Activated CD4-positive, alpha-beta T cell treated with anti-CD3 and anti-CD28 coated beads, Interleukin-2, amount 50 U/mL, for 4 hours (primary cell): Measurements from ENCODE around the gene HGFAC.

Experiments used
- DNase-seq, 2 experiments: peaks; one replicate each; pipeline ENCODE4 v3.0.0-alpha.2; 2020

Gene HGFAC

GRCh38 chr4:3411676-3412075 lies 30.1 kb upstream of the HGFAC start:
- DNase-seq, result no peak

DNA sequence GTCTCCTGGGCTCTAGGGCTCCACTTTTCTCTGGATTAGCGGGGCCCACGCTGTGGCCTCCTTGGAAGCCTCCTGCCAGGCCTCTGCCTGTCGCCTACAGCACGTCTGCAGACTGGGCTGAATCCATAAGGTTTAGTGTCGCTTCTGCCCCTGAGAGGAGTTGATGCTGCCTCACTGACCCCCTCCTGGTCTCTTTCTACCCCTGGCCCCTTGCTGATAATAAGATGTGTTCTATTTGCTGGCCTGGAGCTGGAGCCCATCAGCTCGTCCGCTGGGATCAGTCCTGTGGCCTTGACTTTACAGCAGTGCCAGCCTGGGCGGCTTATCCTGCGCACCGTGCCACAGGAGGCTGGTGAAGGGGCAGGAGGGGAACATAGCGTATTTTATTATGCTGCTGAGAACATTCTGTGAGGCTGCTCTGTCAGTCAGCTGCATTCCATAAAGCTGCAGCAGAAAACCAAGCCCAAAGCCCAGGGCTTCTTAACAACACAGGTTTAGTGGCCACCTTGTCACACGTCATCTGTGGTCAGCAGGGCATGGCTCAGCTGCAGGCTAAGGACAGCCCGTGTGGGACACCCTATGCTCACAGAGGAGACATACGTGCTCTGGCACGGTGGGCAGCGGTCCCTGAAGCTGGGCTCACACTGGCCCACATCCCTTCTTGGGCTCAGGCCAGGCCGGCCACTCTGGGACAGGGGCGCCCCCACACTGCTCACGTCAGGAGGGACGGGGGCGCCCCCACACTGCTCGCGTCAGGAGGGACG lies 29.3 kb upstream of the HGFAC start:
- DNase-seq, result no peak

DNA sequence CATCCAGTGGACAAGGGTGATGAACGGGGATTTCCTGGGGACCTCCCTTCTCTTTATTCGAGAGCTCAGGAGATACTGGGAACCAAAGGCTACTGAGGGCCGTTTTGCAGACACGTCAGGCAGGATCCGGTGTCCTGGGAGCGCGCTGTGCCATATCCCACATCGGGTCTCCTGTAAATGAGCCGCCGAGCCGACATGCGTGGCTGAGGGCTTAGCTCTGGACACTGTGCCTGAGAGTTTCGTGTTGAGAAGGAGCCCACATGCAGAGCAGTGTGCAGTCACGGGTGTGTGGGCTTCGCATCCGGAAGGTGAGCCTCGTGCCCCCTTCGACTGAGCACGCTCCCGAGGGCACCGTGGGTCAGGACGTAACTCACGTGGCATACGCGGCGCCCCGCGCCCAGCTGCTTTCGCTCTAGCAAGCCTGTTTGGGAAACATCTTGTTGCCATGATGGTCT lies 28.5 kb upstream of the HGFAC start:
- DNase-seq, result no peak

- DNase-seq, result no peak
Measured at GRCh38 chr4:3413675-3414420, 27.9 kb upstream of the HGFAC start.

GRCh38 chr4:3414421-3415279 lies 27.1 kb upstream of the HGFAC start:
- no peak for DNase-seq

- no peak for DNase-seq
Measured at GRCh38 chr4:3415471-3416141, 26.2 kb upstream of the HGFAC start.

GRCh38 chr4:3416270-3416669 lies 25.5 kb upstream of the HGFAC start:
- DNase-seq, result no peak

GRCh38 chr4:3416821-3417221 lies 24.9 kb upstream of the HGFAC start:
- no peak for DNase-seq

- no peak for DNase-seq
Measured at GRCh38 chr4:3417448-3417847, 24.3 kb upstream of the HGFAC start.

DNA sequence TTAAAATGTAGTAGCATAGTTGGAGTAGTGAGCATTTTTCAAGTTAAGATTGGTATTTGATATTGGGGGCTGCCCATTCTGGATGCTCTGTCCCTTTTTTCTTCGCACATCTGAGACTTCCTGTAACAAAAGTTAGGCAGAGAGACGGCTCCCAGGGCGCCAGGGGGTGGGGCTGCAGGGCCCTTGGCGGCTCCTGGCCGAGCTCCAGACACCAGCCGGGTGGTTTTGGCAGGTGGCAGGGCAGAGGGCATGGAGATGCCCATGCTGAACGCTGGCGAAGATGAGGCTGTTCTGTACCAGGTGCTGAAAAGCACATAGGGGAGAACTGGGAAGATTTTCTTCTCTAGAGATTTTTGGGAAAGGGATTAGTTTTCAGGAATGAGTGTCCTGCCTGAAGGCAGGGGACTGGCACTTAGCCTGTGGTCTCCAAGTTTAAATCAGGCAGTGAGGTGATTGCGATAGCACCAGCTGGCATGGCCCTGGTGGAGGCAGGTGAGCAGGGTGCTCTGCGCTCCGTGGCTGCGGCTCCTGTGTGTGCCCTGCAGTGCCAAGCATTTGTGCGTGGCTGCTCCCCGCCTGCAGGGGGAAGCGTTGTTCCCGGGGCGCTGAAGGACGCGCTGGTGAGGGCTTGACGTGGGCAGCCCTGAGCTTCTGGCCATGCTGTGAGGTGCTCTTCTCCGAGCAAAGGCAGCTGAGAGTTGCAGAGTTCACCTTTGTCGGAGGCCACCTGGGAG lies 23.6 kb upstream of the HGFAC start:
- no peak for DNase-seq

GRCh38 chr4:3419836-3420605 lies 21.7 kb upstream of the HGFAC start:
- no peak for DNase-seq

- DNase-seq, result no peak
Measured at GRCh38 chr4:3420606-3420955, 21.2 kb upstream of the HGFAC start.

DNA sequence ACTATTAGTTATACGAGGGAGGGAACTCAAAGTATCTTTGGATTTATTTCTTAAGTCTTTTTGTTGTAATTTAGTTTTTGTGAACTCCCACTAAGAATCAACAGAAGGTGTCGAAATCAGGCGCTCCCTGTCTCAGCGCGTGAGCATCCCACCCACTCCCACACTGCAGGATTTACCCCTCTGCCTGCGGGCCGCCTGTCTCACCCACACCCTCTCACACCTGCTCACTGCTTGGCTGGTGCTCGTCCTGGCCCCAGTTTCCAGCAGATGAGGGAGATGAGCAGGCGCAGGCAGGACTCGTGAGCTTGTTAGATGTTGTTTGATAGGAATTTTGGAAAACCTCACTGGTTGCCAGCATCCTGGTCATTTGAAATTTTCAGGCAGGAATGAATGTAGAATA lies 20.8 kb upstream of the HGFAC start:
- no peak for DNase-seq

DNA sequence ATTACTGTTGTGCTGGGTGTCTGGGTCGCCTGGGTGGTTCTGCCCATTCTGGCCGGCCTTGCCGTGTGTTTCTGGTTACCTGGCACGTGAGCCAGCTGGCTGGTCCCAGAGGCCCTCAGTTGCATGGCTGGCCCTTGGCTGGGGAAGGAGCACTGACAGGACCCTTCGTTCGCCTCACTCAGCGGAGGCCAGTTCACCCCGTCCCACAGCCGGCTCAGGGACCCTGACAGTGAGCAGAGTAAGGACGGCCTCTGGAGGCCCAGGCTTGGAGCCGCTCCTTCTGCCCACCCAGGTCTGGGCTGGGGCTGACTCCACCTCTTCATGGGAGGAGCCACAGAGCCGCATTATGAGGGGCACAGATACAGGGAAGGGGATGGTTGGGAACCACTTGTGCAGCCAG lies 20.3 kb upstream of the HGFAC start:
- no peak for DNase-seq

- DNase-seq, result no peak
Measured at GRCh38 chr4:3422241-3422801, 19.4 kb upstream of the HGFAC start.

DNA sequence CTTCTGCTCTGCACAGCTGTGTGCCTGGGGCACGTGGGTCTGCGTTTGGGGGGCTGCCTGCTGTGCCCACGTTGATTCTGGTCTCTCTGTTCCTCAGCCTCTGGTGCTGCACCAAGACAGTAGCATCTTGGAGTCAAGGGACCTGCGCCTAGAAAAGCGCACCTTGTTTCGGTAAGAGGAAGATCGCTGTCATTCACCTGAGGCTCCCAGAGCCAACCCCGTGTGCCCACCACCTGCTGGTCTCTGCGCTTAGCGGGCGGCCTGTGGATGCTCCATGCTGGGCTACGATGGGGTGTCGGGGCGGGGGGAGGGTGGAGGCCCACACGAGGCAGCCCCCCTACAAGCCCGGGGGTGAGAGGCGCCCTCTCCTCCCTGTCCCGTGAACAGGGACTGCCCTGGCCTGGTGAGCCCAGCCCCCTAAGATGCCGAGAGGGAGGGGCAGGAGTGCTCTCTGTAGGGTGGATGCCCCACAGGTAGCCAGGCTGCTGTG lies 18.9 kb upstream of the HGFAC start:
- no peak for DNase-seq

- no peak for DNase-seq
Measured at GRCh38 chr4:3423406-3423805, 18.4 kb upstream of the HGFAC start.

DNA sequence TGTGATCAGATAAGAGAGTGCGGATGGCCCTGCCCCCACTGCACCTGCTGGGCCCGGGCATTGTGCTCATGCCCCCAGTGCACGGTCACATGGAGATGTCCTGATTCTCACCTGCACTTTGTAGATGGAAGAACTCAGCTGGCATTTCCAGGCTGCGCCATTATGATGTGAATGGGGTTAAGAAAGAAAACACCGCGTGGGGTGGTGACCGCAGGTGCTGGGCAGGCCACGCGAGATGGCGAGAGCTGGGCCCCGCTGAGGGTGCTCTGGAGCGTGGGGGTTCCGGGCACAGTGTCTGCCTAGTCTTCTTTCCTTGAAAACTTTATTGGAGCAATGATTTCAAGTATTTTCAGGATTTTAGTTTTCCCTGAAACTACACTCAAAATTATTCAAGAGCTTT lies 17.8 kb upstream of the HGFAC start:
- no peak for DNase-seq

DNA sequence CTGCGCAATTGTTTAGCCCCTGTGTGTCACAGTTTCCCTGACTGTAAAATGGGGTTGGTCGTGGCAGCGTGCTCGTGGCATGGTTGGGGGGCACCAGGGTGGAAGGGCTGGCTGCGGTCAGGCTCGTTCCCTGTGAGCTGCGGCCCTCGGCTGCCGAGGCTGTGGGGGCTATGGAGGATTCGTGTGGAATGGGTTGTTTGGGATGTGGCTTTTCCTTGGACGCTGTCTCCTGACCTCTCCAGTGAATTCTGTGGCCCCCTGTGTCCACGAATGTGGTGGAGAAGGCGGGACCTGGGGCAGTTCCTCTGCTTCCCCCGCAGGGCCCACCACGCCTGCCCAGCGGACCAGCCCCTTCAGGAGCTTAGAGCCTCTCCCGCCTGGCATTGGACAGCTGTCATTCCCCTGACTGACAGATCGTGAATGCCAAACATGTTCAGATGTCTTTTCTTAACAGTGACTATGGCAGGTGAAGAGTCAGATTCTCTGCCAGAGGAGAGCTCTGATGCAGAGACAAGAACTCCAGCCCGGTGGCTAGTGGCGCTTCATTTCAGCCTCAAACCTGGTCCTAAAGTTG lies 17.2 kb upstream of the HGFAC start:
- DNase-seq, result no peak

DNA sequence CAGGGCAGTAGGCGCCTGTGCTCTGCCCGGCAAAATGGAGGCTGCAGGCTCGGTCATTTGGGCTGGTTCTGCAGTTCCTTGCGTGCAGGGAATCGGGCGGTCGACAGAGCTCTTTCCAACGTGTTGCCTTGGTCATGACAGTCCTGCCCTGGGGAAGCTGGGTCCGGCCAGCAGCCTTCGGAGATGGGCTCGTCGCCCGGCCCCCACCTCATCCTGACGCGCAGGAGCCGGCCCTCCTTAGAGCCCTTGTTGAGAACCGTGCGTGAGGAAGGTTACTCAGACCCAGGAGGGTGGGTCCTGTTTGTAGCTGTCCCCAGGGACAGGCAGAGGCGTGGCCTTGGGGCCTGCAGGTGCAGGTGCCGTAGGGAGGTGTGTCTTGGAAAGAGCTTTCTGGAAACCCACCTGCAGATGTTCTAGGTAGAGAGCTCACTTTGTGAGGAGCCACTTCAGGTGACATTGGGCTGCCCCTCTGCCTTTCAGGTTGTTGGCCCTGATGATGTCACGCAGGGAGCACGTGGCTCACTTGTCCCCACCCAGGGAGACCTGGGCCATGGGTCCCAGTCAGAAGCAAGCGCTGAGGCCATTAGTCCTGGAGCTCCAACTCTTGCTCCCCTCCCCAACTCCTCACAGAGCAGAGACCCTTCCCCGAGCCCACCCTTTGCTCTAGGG lies 15.2 kb upstream of the HGFAC start:
- no peak for DNase-seq
